Eye (tissue), 1 donor: Measurements from ENCODE around the gene ABCC10.
"Not testable (repeated sequence)": the region's sequence is repeated elsewhere in the genome, so short reads cannot be mapped to it uniquely, and the experiment has no call there.

ENCODE experiments used
- DNase-seq: peaks from one replicate; pipeline ENCODE4 v3.0.0-alpha.2; 2015

The ABCC10 gene

DNA sequence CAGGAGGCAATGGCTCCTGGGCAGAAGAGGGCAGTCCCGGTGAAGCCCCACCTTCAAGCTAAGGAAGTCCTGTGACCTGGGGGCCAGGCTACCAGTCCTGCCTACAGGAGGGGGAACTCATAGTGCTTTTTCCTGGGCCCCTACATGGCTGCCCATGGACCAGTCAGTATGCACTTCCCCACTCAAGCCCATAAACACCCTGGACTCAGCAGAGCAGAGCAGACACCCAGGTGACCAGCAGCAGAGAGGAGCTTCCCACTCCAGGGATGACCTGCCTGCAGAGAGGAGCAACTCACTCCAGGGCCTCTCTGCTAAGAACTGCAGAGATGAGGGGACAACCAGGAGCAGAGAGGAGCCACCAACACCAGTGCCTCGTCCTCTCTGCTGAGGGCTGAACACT, 14.3 kb upstream of the ABCC10 start:
- no peak for DNase-seq

DNA sequence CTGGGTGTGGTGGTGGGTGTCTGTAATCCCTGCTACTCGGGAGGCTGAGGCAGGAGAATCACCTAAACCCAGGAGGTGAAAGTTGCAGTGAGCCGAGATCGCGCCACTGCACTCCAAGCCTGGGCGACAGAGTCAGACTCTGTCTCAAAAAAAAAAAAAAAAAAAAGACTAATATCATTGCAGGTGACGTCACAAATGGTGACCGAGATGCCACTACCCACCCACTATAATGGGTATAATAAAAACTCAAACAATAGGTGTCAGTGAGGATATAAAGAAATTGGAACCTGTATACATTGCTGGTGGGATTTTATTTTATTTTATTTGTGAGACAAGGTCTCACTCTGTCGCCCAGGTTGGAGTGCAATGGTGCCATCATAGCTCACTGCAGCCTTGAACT, 12.1 kb upstream of the ABCC10 start:
- DNase-seq = not testable (repeated sequence)

DNA sequence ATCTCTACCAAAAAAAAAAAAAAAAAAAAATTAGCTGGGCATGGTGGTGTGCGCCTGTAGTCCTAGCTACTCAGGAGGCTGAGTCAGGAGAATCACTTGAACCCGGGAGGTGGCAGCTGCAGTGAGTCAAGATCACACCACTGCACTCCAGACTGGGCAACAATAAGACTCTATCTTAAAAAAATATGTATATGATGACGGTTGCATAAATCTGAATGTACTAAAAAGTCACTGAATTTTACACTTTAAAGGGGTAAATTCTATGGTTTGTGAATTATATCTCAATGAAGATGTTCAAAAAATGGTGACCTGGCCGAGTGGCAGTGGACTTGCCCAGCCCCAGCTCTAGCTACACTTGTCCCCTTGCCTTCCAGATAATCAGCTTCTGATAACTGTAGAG, 10.4 kb upstream of the ABCC10 start:
- DNase-seq = no peak

DNA sequence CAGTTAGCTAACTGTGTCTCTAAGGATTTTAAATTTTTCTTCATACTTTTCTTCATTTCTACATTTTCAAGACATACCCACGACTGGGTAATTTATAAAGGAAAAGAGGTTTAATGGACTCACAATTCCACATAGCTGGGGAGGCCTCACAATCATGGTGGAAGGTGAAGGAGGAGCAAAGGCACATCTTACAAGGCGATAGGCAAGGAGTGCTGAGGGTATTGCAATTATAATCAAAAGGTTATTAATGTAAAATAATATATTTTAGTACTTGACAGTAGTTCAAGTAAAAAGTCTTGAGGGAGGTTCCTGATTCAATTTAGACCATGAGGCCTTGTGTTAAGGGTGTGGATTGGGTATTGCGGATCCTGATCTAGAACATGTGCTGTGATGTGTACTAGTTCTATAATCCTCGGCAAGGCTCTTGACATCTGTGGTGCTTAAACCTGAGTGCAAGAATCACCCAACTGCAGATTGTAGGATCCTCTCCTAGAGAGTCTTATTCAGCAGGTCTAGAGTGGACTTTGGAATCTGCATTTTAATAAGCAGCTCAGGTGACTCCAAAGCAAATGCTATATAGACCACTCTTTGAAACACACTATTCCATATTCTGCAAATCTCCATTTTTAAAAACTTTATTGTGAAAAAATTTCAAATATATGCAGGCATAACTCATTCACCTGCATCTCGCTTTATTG, 7.2 kb upstream of the ABCC10 start:
- no peak for DNase-seq

DNA sequence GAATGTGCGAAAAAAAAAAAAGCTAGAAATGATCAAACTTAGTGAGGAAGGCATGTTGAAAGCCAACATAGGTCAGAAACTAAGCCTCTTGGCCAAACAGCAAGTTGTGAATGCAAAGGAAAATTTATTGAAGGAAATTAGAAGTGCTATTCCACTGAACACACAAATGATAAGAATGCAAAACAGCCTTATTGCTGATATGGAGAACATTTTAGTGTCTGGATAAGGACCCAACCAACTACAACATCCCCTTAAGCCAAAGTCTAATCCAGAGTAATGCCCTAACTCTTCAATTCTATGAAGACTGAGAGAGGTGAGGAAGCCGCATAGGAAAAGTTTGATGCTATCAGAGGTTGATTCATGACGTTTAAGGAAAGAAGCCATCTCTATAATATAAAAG, 5.5 kb upstream of the ABCC10 start:
- DNase-seq = no peak

DNA sequence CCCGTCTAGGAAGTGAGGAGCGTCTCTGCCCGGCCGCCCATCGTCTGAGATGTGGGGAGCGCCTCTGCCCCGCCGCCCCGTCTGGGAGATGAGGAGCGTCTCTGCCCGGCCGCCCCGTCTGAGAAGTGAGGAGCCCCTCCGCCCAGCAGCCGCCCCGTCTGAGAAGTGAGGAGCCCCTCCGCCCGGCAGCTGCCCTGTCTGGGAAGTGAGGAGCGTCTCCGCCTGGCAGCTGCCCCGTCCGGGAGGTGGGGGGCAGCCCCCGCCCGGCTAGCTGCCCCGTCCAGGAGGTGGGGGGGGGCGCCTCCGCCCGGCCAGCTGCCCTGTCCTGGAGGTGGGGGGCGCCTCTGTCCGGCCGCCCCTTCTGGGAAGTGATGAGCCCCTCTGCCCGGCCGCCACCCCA, 2.3 kb upstream of the ABCC10 start:
- not testable (repeated sequence) for DNase-seq

DNA sequence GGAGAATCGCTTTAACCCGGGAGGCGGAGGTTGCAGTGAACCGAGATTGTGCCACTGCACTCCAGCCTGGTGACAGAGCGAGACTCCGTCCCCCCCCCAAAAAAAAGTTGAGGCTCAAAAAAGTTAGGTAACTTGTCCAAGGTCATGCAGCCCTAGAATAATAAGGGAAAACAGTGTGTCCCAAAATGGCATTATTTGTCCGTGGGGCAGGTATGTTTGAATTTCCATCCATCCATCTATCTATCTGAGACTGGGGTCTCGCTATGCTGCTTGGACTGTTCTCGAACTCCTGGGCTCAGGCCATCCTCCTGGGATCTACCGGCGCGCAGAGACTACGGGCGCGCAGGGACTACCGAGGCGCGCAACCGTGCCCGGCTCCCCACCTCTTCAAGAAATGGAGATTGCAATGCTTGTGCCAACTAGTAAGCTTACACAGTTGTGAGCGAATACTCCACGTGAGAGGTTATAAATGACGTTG, 374 bp upstream of the ABCC10 start:
- DNase-seq = no peak

DNA sequence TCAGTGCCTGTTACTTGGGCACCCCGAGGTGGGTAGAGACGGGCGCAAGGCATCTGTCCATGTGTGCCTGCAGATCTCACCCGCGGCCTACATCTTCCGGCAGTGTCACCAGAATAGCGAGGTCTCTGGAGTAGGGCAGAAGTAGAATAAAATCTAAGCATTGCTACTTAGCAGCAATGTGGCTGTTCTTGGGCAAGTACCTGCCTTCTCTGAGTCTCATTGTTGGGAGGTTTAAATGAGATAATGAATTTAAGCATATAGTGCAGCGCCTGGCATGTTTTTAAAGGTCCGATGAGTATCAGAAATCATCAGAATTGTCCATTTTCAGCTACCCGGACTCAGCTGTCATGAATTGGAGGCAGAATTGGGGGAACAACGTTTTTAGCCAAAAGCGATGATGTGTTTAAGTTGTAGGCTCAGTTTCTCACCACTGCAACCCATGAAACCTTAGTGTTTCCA, 800 bp downstream of the ABCC10 start:
- no peak for DNase-seq

DNA sequence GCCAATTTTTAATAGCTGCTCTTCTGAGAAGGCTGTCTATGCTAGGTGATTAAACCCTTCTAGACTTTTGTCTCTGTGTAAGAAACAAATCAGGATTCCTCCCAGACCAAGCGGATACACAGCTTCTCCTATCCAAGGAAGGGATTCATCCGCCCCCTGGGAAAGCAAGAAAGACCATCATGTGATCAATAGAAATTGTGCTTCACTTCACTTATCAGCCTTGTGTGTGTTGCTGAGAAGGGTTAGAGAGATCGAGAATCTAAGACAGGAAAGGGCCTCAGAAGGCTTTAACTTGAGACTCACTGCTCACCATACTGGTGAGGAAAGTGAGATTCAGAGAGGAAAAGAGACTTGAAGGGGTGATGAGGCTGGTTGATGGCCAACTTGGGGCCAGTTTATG, 1.5 kb downstream of the ABCC10 start:
- peak; percentile 15 for DNase-seq

DNA sequence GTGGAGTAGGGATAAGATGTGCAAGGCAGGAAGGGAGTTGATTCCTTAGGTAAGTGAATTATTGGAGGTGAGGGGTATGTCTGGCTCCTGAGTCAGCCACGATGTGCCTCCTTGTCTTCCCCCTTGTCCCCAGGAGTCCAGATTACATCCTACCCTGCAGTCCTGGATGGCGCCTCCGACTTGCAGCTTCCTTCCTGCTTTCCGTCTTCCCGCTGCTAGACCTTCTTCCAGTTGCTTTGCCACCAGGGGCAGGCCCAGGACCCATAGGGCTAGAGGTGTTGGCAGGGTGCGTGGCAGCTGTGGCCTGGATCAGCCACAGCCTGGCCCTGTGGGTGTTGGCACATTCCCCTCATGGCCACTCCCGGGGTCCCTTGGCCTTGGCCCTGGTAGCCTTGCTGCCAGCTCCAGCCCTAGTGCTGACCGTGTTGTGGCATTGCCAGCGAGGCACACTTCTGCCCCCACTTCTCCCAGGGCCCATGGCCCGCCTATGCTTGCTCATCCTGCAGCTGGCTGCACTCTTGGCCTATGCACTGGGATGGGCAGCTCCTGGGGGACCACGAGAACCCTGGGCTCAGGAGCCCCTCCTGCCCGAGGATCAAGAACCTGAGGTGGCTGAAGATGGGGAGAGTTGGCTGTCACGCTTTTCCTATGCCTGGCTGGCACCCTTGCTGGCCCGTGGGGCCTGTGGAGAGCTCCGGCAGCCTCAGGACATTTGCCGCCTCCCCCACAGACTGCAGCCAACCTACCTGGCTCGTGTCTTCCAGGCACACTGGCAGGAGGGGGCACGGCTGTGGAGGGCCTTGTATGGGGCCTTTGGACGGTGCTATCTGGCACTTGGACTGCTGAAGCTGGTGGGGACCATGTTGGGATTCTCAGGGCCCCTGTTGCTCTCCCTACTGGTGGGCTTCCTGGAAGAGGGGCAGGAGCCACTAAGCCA, 4.9 kb downstream of the ABCC10 start:
- DNase-seq = no peak

DNA sequence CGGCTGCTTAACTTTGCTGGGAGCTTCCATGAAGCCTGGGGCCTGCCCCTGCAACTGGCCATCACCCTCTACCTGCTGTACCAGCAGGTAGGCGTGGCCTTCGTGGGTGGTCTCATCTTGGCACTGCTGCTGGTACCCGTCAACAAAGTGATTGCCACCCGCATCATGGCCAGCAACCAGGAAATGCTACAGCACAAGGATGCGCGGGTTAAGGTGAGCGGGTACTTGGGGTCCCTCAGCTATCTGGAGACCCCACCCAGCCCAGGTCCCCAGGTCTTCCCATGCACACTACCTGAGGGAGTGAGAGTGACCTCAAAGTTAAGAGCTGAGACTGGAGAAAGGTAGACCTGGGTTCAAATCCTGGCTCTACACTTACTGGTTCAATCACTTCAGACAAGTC, 5.8 kb downstream of the ABCC10 start:
- no peak for DNase-seq

DNA sequence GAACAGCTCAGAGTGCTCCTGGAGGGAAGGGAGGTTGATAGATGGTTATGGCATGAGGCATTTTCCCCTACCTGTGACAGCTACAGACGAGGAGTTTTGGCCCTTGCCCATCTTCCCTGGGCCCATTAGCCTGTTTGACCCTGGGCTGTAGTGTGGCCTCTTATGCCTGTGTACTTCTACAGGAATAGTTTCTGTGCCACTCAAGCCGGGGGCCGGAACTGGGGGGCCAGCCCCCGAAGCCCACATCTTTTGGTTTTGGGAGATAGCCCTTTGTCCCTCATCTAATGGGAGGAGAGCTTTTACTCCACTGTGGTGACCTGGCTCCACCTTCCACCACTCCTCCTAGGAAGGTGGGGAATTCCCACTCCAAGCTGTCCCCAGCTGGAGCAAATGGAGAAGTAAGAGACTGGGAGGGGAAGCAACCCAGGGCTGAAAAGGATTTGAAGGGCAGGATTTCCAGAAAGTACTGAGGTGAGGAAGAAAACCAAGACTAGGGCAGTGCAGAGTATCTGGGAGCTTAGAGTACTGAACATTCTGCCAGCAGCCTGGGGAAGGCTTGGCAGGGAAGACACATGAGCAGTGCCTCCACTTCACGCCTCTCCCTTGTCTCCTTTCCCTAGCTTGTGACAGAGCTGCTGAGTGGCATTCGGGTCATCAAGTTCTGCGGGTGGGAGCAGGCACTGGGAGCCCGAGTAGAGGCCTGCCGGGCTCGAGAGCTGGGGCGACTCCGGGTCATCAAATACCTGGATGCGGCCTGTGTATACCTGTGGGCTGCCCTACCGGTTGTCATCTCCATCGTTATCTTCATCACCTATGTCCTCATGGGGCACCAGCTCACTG, 6.9 kb downstream of the ABCC10 start:
- DNase-seq = no peak

DNA sequence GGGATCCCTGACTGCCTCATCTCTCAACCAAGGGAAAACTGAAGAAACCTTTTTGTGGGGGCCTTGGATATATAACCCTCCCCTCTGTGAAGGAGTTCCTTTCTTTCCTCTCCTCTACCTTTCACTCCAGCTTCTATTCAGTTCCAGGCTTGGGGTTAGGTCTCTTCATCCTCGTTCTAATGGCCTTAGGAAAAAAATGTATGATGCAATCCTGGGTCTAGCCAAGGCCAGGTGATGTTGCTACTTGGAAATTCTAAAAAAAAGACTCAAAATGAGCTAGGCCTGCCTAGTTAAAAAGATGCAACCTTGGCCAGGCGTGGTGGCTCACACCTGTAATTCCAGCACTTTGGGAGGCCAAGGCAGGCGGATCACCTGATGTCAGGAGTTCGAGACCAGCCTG, 7.6 kb downstream of the ABCC10 start:
- DNase-seq = no peak

DNA sequence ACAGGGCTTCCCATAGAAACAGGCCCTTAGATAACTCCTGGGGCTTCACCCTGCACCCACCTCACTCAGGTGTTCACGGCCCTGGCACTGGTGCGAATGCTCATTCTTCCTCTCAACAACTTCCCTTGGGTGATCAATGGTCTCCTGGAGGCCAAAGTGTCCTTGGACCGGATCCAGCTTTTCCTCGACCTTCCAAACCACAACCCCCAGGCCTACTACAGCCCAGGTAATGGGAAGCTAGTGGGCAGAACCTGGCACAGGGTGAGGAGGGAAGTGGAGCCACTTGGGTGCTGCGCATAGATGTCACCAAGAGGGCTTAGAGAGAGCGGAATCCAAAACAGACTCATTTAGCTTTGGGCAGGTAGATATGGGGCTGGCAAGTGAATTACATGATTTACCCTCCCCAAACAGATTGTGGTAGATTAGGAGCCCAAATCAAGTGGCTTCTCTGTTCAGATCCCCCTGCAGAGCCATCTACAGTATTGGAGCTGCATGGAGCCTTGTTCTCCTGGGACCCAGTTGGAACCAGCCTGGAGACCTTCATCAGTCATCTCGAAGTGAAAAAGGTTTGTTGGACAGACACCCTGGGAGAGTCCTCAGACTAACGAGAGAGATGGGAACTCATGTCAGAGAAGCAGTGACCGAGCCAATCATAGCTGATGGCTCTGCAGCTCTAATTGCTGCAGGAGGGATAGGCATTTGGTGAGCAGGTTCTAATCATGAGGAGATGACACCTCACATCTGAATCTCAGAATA, 8.5 kb downstream of the ABCC10 start:
- DNase-seq = no peak

DNA sequence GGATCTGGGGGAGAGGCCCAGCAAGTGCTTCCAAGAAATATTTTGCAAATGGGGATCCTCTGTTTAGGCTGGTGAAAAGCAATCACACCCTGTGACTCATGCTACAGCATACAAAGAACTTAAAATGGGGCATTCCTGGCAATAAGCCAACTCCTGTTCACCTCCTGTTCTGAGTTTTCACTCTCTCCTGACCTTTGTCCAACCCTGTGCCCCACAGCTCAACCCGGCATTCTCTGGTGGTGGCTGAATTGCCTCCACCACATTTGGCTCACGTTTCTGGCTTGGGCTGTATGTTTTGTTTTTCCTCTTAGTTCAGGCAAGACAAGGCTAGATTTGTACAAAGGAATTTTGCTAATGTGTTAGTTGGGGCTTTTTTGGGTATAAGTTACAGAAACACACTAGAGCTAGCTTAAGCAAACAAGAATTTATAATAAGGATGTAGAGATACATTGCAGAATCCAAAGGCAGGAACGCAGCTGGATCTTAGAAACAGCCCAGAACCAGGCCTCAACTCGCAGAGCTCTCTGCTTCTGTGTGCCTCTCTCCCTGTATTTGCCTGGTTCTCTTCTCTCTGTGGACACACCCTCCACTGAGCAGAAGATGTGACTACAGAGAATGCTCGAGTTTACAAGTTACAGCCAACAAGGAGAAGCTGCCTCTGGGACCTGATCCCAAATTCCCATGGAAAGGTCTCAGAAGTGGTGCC, 9.4 kb downstream of the ABCC10 start:
- DNase-seq = peak; percentile 82

DNA sequence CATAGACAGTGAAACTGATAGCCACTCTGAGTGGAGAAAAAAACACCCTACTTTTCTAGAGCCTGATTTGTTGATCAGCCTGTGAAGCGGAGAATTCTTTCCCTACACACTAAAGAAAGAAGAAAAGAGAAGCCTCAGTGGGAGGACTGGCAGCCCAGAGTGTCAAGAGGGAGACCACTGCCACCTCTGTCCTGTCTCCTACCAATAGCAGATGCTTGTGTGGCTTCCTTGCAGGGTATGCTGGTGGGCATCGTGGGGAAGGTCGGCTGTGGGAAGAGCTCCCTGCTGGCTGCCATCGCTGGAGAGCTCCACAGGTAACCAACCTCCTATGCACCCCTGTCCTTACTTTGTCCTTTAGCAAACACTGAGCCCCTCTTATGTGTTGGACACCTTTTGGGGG, 10.4 kb downstream of the ABCC10 start:
- DNase-seq = no peak

DNA sequence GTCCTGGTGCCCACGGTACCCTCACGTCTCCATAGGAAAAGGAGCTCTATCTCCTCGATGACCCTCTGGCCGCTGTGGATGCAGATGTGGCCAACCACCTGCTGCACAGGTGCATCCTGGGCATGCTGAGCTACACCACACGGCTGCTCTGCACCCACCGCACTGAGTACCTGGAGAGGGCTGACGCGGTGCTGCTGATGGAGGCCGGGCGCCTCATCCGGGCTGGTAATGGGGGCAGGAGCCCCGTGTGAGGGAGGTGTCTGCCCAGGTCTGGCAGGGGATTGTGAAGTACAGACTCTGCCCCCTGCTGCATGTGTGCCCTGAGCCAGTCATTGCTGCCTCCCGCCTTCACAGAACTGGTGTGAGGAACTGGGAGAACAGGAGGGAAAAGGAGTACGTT, 15.6 kb downstream of the ABCC10 start:
- DNase-seq = no peak

DNA sequence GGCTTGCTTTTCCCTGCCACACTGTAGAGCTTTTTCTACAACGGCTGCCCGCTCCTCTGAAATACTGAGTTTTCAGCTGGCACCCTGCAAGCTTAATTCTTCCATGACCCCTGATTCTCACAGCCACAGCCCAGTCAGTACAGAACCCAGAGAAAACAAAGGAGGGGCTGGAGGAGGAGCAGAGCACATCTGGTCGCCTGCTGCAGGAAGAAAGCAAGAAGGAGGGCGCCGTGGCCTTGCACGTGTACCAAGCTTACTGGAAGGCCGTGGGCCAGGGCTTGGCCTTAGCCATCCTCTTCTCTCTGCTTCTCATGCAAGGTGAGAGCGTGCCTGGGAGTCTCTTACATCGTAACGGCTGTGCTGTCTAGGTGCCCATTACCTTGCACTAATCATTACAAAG, 16.7 kb downstream of the ABCC10 start:
- DNase-seq = no peak

DNA sequence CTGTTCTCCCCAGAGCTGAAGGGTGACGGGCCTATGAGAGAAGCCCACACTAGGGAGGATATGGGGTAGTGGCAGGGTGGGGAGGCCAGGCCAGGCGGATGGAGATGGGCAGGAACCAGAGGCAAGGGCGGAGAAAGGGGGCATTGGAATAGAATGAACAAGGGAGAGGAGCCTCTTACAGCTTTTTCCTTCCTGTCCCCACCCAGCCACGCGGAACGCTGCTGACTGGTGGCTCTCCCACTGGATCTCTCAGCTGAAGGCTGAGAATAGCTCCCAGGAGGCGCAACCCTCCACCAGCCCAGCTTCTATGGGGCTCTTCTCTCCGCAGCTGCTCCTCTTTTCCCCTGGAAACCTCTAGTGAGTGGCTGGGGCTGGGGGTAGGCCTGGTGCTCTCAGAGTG, 17.2 kb downstream of the ABCC10 start:
- DNase-seq = no peak

DNA sequence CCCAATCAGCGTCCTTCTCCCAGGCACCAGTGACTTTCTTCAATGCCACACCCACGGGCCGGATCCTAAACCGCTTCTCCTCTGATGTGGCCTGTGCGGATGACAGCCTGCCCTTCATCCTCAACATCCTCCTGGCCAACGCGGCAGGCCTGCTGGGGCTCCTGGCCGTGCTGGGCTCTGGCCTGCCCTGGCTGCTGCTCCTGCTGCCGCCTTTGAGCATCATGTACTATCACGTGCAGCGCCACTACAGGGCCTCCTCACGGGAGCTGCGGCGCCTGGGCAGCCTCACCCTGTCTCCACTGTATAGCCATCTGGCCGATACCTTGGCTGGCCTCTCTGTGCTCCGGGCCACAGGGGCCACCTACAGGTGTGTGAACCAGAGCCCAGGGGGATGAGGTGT, 18.2 kb downstream of the ABCC10 start:
- DNase-seq = no peak

DNA sequence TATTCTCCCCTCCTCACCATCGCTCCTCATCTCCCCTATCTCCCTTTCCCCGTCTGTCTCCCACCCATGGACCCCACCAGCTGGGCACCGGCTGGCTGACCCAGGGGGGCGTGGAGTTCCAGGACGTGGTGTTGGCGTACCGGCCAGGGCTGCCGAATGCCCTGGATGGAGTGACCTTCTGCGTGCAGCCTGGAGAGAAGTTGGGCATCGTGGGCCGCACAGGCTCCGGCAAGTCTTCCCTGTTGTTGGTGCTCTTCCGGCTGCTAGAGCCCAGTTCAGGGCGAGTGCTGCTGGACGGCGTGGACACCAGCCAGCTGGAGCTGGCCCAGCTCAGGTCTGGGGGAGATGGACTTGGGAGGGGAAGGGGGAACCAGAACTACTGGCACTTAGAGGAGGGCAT, 20.3 kb downstream of the ABCC10 start:
- no peak for DNase-seq

DNA sequence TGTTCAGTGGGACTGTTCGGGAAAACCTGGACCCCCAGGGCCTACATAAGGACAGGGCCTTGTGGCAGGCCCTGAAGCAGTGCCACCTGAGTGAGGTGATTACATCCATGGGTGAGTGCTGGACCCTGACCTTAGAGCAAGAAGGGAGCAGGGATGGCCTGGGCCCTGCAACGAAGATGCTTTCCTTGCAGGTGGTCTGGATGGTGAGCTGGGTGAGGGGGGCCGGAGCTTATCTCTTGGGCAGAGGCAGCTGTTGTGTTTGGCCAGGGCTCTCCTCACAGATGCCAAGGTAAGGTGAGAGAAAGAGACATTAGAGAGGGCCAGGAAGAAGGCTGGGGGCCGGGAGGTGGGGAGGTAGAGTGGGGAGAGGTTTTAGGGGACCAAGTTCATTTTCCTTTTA, 21.6 kb downstream of the ABCC10 start:
- DNase-seq = no peak
